ENCODE results near the gene SUCO.

DNA sequence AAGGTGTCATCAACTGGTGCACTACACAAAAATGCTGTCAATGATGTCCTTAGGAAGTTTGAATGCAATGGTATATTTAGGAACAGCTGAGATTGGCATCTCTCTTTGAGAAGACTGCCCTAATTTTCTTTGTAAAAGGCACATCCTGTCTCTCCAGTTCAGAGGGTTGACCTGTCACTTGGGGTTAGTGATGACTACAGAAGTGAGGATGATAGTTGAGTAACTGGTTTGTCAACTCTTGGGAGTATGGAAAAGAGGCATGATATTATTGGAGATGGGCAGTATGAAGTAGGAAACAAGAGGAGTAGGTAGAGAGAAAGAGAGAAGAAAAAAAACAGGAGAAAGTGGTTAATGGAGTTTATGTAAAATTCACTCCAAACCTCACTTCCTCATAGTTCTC, 48.7 kb upstream of the SUCO start:
- TF ChIP-seq, protein P1, sequence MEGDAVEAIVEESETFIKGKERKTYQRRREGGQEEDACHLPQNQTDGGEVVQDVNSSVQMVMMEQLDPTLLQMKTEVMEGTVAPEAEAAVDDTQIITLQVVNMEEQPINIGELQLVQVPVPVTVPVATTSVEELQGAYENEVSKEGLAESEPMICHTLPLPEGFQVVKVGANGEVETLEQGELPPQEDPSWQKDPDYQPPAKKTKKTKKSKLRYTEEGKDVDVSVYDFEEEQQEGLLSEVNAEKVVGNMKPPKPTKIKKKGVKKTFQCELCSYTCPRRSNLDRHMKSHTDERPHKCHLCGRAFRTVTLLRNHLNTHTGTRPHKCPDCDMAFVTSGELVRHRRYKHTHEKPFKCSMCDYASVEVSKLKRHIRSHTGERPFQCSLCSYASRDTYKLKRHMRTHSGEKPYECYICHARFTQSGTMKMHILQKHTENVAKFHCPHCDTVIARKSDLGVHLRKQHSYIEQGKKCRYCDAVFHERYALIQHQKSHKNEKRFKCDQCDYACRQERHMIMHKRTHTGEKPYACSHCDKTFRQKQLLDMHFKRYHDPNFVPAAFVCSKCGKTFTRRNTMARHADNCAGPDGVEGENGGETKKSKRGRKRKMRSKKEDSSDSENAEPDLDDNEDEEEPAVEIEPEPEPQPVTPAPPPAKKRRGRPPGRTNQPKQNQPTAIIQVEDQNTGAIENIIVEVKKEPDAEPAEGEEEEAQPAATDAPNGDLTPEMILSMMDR (IDR thresholded peaks at IDR 0.05; ENCODE audit: insufficient read depth, low read depth, low read length): no peak
- TF ChIP-seq EZH2 (IDR thresholded peaks at IDR 0.05; ENCODE audit: insufficient read depth, low read length): no peak

All from astrocyte (in vitro differentiated cells and primary cell).